ENCODE results near the gene ATP11A.

DNA sequence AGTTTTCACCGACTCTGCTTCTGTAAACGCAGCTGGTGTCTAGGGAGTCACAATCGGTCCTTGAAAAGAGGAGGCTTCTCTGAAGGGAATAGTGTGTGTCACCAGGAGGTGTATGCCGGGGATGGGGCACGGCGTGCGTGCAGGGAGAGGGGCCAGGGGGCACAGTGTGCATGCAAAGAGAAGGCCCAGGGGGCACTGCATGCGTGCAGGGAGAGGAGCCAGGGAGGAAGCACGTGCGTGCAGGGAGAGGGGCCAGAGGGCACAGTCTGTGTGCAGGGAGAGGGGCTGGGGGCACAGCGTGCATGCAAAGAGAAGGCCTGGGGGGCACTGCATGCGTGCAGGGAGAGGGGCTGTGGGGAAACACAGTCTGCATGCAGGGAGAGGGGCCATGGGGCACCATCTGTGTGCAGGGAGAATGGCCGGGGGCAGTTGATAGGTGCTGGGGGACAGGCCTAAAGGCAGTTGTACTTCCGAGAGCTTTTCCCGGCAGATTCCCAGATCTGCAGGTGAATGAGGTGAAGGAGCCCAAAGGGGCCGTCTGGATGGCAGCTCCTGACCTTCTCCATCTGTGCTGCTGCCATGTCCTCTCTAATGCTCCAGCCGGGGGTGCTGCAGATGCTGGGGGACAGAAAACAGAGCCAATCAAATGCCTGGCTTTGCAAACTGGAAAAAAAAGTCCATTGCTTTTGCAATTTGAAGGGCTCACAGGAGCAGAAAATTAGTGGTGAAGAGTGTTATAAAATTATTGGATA lies 36.4 kb downstream of the ATP11A start:
- TF ChIP-seq CTCF (IDR thresholded peaks at IDR 0.05; ENCODE audit: borderline replicate concordance, extremely low read depth, low read length, poor library complexity, severe bottlenecking) (no peak), EZH2 (IDR thresholded peaks at IDR 0.05; ENCODE audit: borderline replicate concordance, low read depth, low read length, severe bottlenecking) (no peak)

Measured in DND-41 (cell line).